ENCODE measurements around the gene M6PR.

GRCh38 chr12:8950702-8951478 is 1.4 kb upstream of the M6PR start:
- TF ChIP-seq CTCF (IDR thresholded peaks at IDR 0.05): peak in 1 of 5 experiments; percentile 12
- TF ChIP-seq POLR2AphosphoS5 (IDR thresholded peaks at IDR 0.05): no peak
- TF ChIP-seq POLR2A (IDR thresholded peaks at IDR 0.05): no peak
- TF ChIP-seq EP300 (IDR thresholded peaks at IDR 0.05; ENCODE audit: low read depth): no peak
